Measurements from ENCODE around the gene PERP. TPM values are rescaled to one million over a fixed set of nuclear protein-coding genes. Genes with fewer than 3 reads are reported as not detected.
"Not testable (repeated sequence)": the region's sequence is repeated elsewhere in the genome, so short reads cannot be mapped to it uniquely, and the experiment has no call there.

The PERP gene
- total RNA-seq, result 1.0 TPM

- H3K9me3 ChIP-seq (ENCODE audit: control insufficient read depth in 3 of 3, low read length in 3 of 3), result no peaks in the 10 kb centered on the region
- H3K27me3 ChIP-seq (ENCODE audit: control insufficient read depth in 3 of 3, insufficient read depth in 3 of 3, low read length in 3 of 3), result peaks cover 3 to 23% (median 17%) of the 10 kb centered on the region in 3 donors
- H3K4me1 ChIP-seq (ENCODE audit: control insufficient read depth in 3 of 3, insufficient read depth in 3 of 3, low read length in 3 of 3), result peaks cover 2 to 7% (median 5%) of the 10 kb centered on the region in 3 donors
- H3K9ac ChIP-seq (ENCODE audit: low read depth in 1 of 3, low read length in 3 of 3), result peak within 1 kb of the TSS; percentile 40 to 61 (median 41)
- no peak within 1 kb of the TSS for H3K27ac ChIP-seq (ENCODE audit: low read depth, low read length)
- no peaks in the 10 kb centered on the region for H3K36me3 ChIP-seq (ENCODE audit: control insufficient read depth in 3 of 3, insufficient read depth in 3 of 3, low read length in 3 of 3)
- peak within 1 kb of the TSS; percentile 57 to 72 (median 70) for H3K4me3 ChIP-seq (ENCODE audit: low read length in 3 of 3)
Observed at GRCh38 chr6:138107078-138107751, at the start of gene PERP. Gene PERP (minus strand): TSS chr6:138107419. CDS start chr6:138107340, 79 bp downstream.

- H3K4me3 ChIP-seq (ENCODE audit: low read length in 3 of 3), result no peak overlapping the region
- no peak overlapping the region for H3K9ac ChIP-seq (ENCODE audit: low read depth in 1 of 3, low read length in 3 of 3)
- H3K36me3 ChIP-seq (ENCODE audit: control insufficient read depth in 3 of 3, insufficient read depth in 3 of 3, low read length in 3 of 3), result no peaks in the 10 kb centered on the region
- H3K27me3 ChIP-seq (ENCODE audit: control insufficient read depth in 3 of 3, insufficient read depth in 3 of 3, low read length in 3 of 3), result peaks cover 3 to 10% (median 7%) of the 10 kb centered on the region in 3 donors
- no peak overlapping the region for H3K27ac ChIP-seq (ENCODE audit: low read depth, low read length)
- no peaks in the 10 kb centered on the region for H3K4me1 ChIP-seq (ENCODE audit: control insufficient read depth in 3 of 3, insufficient read depth in 3 of 3, low read length in 3 of 3)
- H3K9me3 ChIP-seq (ENCODE audit: control insufficient read depth in 3 of 3, low read length in 3 of 3), result peaks cover 0 to 11% (median 4%) of the 10 kb centered on the region in 3 donors
Observed at GRCh38 chr6:138155443-138155842, 48.2 kb upstream of the PERP start.

- no peak overlapping the region for H3K4me3 ChIP-seq (ENCODE audit: low read length in 3 of 3)
- H3K27me3 ChIP-seq (ENCODE audit: control insufficient read depth in 3 of 3, insufficient read depth in 3 of 3, low read length in 3 of 3), result no peaks in the 10 kb centered on the region
Observed at GRCh38 chr6:138146544-138146943, 39.3 kb upstream of the PERP start.

GRCh38 chr6:138145402-138145801 lies 38.2 kb upstream of the PERP start:
- Histone ChIP-seq H3K4me1 (ENCODE audit: control insufficient read depth in 3 of 3, insufficient read depth in 3 of 3, low read length in 3 of 3) (no peaks in the 10 kb centered on the region), H3K9me3 (ENCODE audit: control insufficient read depth in 3 of 3, low read length in 3 of 3) (no peaks in the 10 kb centered on the region), H3K36me3 (ENCODE audit: control insufficient read depth in 3 of 3, insufficient read depth in 3 of 3, low read length in 3 of 3) (no peaks in the 10 kb centered on the region), H3K4me3 (ENCODE audit: low read length in 3 of 3) (no peak overlapping the region), H3K27ac (ENCODE audit: low read depth, low read length) (no peak overlapping the region), H3K27me3 (ENCODE audit: control insufficient read depth in 3 of 3, insufficient read depth in 3 of 3, low read length in 3 of 3) (no peaks in the 10 kb centered on the region), H3K9ac (ENCODE audit: low read depth in 1 of 3, low read length in 3 of 3) (no peak overlapping the region)

More at GRCh38 chr6:138146544-138146943, 39.3 kb upstream of the PERP start:
- H3K27ac ChIP-seq (ENCODE audit: low read depth, low read length), result no peak overlapping the region
- H3K36me3 ChIP-seq (ENCODE audit: control insufficient read depth in 3 of 3, insufficient read depth in 3 of 3, low read length in 3 of 3), result no peaks in the 10 kb centered on the region
- no peaks in the 10 kb centered on the region for H3K9me3 ChIP-seq (ENCODE audit: control insufficient read depth in 3 of 3, low read length in 3 of 3)
- no peaks in the 10 kb centered on the region for H3K4me1 ChIP-seq (ENCODE audit: control insufficient read depth in 3 of 3, insufficient read depth in 3 of 3, low read length in 3 of 3)
- no peak overlapping the region for H3K9ac ChIP-seq (ENCODE audit: low read depth in 1 of 3, low read length in 3 of 3)

GRCh38 chr6:138142806-138143205 lies 35.6 kb upstream of the PERP start:
- no peaks in the 10 kb centered on the region for H3K9me3 ChIP-seq (ENCODE audit: control insufficient read depth in 3 of 3, low read length in 3 of 3)
- H3K4me3 ChIP-seq (ENCODE audit: low read length in 3 of 3), result no peak overlapping the region
- H3K4me1 ChIP-seq (ENCODE audit: control insufficient read depth in 3 of 3, insufficient read depth in 3 of 3, low read length in 3 of 3), result no peaks in the 10 kb centered on the region
- no peak overlapping the region for H3K9ac ChIP-seq (ENCODE audit: low read depth in 1 of 3, low read length in 3 of 3)
- no peaks in the 10 kb centered on the region for H3K27me3 ChIP-seq (ENCODE audit: control insufficient read depth in 3 of 3, insufficient read depth in 3 of 3, low read length in 3 of 3)
- H3K36me3 ChIP-seq (ENCODE audit: control insufficient read depth in 3 of 3, insufficient read depth in 3 of 3, low read length in 3 of 3), result no peaks in the 10 kb centered on the region
- no peak overlapping the region for H3K27ac ChIP-seq (ENCODE audit: low read depth, low read length)

GRCh38 chr6:138129190-138129589 lies 22.0 kb upstream of the PERP start:
- no peaks in the 10 kb centered on the region for H3K4me1 ChIP-seq (ENCODE audit: control insufficient read depth in 3 of 3, insufficient read depth in 3 of 3, low read length in 3 of 3)
- H3K4me3 ChIP-seq (ENCODE audit: low read length in 3 of 3), result no peak overlapping the region
- no peaks in the 10 kb centered on the region for H3K27me3 ChIP-seq (ENCODE audit: control insufficient read depth in 3 of 3, insufficient read depth in 3 of 3, low read length in 3 of 3)
- no peak overlapping the region for H3K27ac ChIP-seq (ENCODE audit: low read depth, low read length)
- H3K9ac ChIP-seq (ENCODE audit: low read depth in 1 of 3, low read length in 3 of 3), result no peak overlapping the region
- no peaks in the 10 kb centered on the region for H3K36me3 ChIP-seq (ENCODE audit: control insufficient read depth in 3 of 3, insufficient read depth in 3 of 3, low read length in 3 of 3)
- no peaks in the 10 kb centered on the region for H3K9me3 ChIP-seq (ENCODE audit: control insufficient read depth in 3 of 3, low read length in 3 of 3)

GRCh38 chr6:138128096-138128495 lies 20.9 kb upstream of the PERP start:
- no peaks in the 10 kb centered on the region for H3K9me3 ChIP-seq (ENCODE audit: control insufficient read depth in 3 of 3, low read length in 3 of 3)
- no peaks in the 10 kb centered on the region for H3K36me3 ChIP-seq (ENCODE audit: control insufficient read depth in 3 of 3, insufficient read depth in 3 of 3, low read length in 3 of 3)
- H3K27me3 ChIP-seq (ENCODE audit: control insufficient read depth in 3 of 3, insufficient read depth in 3 of 3, low read length in 3 of 3), result peaks cover 0 to 4% (median 0%) of the 10 kb centered on the region in 3 donors
- no peaks in the 10 kb centered on the region for H3K4me1 ChIP-seq (ENCODE audit: control insufficient read depth in 3 of 3, insufficient read depth in 3 of 3, low read length in 3 of 3)
- H3K27ac ChIP-seq (ENCODE audit: low read depth, low read length), result no peak overlapping the region
- H3K4me3 ChIP-seq (ENCODE audit: low read length in 3 of 3), result no peak overlapping the region
- no peak overlapping the region for H3K9ac ChIP-seq (ENCODE audit: low read depth in 1 of 3, low read length in 3 of 3)

- Histone ChIP-seq H3K36me3 (ENCODE audit: control insufficient read depth in 3 of 3, insufficient read depth in 3 of 3, low read length in 3 of 3) (no peaks in the 10 kb centered on the region), H3K27ac (ENCODE audit: low read depth, low read length) (no peak overlapping the region), H3K4me1 (ENCODE audit: control insufficient read depth in 3 of 3, insufficient read depth in 3 of 3, low read length in 3 of 3) (no peaks in the 10 kb centered on the region), H3K4me3 (ENCODE audit: low read length in 3 of 3) (no peak overlapping the region), H3K9ac (ENCODE audit: low read depth in 1 of 3, low read length in 3 of 3) (no peak overlapping the region), H3K9me3 (ENCODE audit: control insufficient read depth in 3 of 3, low read length in 3 of 3) (no peaks in the 10 kb centered on the region), H3K27me3 (ENCODE audit: control insufficient read depth in 3 of 3, insufficient read depth in 3 of 3, low read length in 3 of 3) (peaks cover 0 to 6% (median 5%) of the 10 kb centered on the region in 3 donors)
Observed at GRCh38 chr6:138124096-138124495, 16.9 kb upstream of the PERP start.

- Histone ChIP-seq H3K27ac (ENCODE audit: low read depth, low read length) (no peak overlapping the region), H3K36me3 (ENCODE audit: control insufficient read depth in 3 of 3, insufficient read depth in 3 of 3, low read length in 3 of 3) (no peaks in the 10 kb centered on the region), H3K9ac (ENCODE audit: low read depth in 1 of 3, low read length in 3 of 3) (no peak overlapping the region), H3K9me3 (ENCODE audit: control insufficient read depth in 3 of 3, low read length in 3 of 3) (no peaks in the 10 kb centered on the region), H3K4me1 (ENCODE audit: control insufficient read depth in 3 of 3, insufficient read depth in 3 of 3, low read length in 3 of 3) (no peaks in the 10 kb centered on the region), H3K4me3 (ENCODE audit: low read length in 3 of 3) (no peak overlapping the region), H3K27me3 (ENCODE audit: control insufficient read depth in 3 of 3, insufficient read depth in 3 of 3, low read length in 3 of 3) (peaks cover 3 to 11% (median 8%) of the 10 kb centered on the region in 3 donors)
Observed at GRCh38 chr6:138119976-138120375, 12.8 kb upstream of the PERP start.

GRCh38 chr6:138119229-138119628 lies 12.0 kb upstream of the PERP start:
- H3K9ac ChIP-seq (ENCODE audit: low read depth in 1 of 3, low read length in 3 of 3); H3K4me1 ChIP-seq (ENCODE audit: control insufficient read depth in 3 of 3, insufficient read depth in 3 of 3, low read length in 3 of 3); H3K4me3 ChIP-seq (ENCODE audit: low read length in 3 of 3); H3K9me3 ChIP-seq (ENCODE audit: control insufficient read depth in 3 of 3, low read length in 3 of 3); H3K36me3 ChIP-seq (ENCODE audit: control insufficient read depth in 3 of 3, insufficient read depth in 3 of 3, low read length in 3 of 3); H3K27ac ChIP-seq (ENCODE audit: low read depth, low read length): not testable (repeated sequence)
- peaks cover 3 to 15% (median 8%) of the 10 kb centered on the region in 3 donors for H3K27me3 ChIP-seq (ENCODE audit: control insufficient read depth in 3 of 3, insufficient read depth in 3 of 3, low read length in 3 of 3)
